Esophagus squamous epithelium (tissue), 5 donors: ENCODE data around the gene HRC. TPM values are rescaled to one million over a fixed set of nuclear protein-coding genes. Genes with fewer than 3 reads are reported as not detected.
"Not testable (repeated sequence)": the region's sequence is repeated elsewhere in the genome, so short reads cannot be mapped to it uniquely, and the experiment has no call there.

Experiments
- DNase-seq: peaks from one replicate; lab custom pipeline; 2025; lab: John Stamatoyannopoulos, UW
- H3K27ac ChIP-seq, 4 donors: fragments of 200-600 bp; sonication (generic); one replicate each; pipeline ENCODE4 v1.5.1; 2016 to 2019; ENCODE audit warnings: mild to moderate bottlenecking in 1 of 4
- H3K27me3 ChIP-seq, 4 donors: fragments of 200-600 bp; sonication (generic); 1 replicate in 3 of 4; 2 replicates in 1 of 4; pipeline versions ENCODE4 v1.5.1 to v1.6.0; 2017 to 2021; ENCODE audit warnings: antibody characterized with exemption in 1 of 4
- H3K36me3 ChIP-seq, 3 donors: fragments of 200-600 bp; sonication (generic); one replicate each; pipeline ENCODE4 v1.5.1; 2016 to 2019
- H3K4me1 ChIP-seq, 3 donors: fragments of 200-600 bp; sonication (generic); one replicate each; pipeline ENCODE4 v1.5.1; 2017 to 2019
- H3K4me3 ChIP-seq, 4 donors: fragments of 200-600 bp; sonication (generic); 1 replicate in 3 of 4; 2 replicates in 1 of 4; pipeline ENCODE4 v1.5.1; 2016 to 2019; ENCODE audit warnings: mild to moderate bottlenecking in 2 of 4, moderate library complexity in 1 of 4
- H3K9me3 ChIP-seq, 3 donors: fragments of 200-600 bp; sonication (generic); one replicate each; pipeline ENCODE4 v1.5.1; 2016 to 2019
- POLR2A ChIP-seq, 4 donors: fragments of 450-650 bp; IDR thresholded peaks; one replicate each; pipeline ENCODE4 v1.6.1; 2017; ENCODE audit warnings: antibody characterized with exemption in 4 of 4, mild to moderate bottlenecking in 4 of 4, moderate library complexity in 3 of 4
- WGBS, 2 donors: methylation state at CpG; one replicate each; pipeline ENCODE4 v1.1.5; 2018; 5-methylcytosine and 5-hydroxymethylcytosine counted together
- intact Hi-C: fragments of 100-400 bp; cut with DNase I; formaldehyde crosslinking; loops from one replicate; pipeline ENCODE4 v1.15.0; 2022
- total RNA-seq, 4 donors: library from RNA; depleted of rRNA; stranded (reverse); fragments of >200 nt; gene quantifications; one replicate each; pipeline ENCODE4 v1.1.0, GENCODE V29; 2016
- TF ChIP-seq, protein P1 (sequence below), 6 experiments: fragments of 450-650 bp in 4 of 6; fragments of 200-600 bp in 2 of 6; sonication (generic) in 2 of 6; IDR thresholded peaks; one replicate each; pipeline ENCODE4 v1.5.1; 2016 to 2019; ENCODE audit warnings: antibody characterized with exemption in 6 of 6, mild to moderate bottlenecking in 4 of 6, moderate library complexity in 4 of 6
- donor health status: DM: yes; HTN: yes; CAD: no.

HRC gene
- total RNA-seq, 4 donors from 2014 or later, result 0.13 to 1.1 (median 0.38) TPM

DNA sequence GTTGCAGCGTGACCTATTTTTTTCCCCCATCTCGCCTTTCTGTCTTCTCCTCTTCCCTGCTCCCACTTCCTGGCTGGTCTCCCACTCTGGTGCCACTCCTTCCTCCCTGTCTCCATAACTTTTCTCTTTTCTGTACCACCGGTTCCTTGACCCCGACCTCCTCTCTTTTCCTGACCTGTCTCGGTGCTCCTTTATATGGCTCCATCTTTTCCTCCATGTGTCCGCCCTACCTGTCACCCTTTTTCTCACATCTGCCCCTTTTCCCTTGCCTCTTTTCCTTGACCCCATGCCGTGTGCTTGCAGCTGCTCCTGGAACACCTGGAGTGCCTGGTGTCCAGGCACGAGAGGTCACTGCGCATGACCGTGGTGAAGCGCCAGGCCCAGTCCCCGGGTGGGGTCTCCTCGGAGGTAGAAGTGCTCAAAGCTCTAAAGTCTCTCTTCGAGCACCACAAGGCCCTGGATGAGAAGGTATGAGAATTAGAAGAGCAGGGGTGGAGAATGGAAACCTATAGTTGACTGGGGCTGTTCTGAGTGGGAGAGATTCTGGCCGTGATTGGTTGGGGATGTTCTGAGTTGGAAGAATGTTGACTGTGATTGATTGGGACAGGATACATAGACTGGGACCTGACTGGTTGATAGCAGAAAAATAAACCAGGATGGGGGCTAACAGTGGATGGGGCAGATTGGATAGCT is 26.5 kb downstream of the HRC start:
- no peaks in the 10 kb centered on the region for H3K27me3 ChIP-seq
- peak overlapping the region in 3 of 4 donors; percentile 27 to 58 (median 32) for H3K4me3 ChIP-seq
- H3K9me3 ChIP-seq, result no peaks in the 10 kb centered on the region
- WGBS, 2 donors, result 57 to 60% methylated on average over 13 to 14 of the region's 15 CpGs
- H3K4me1 ChIP-seq, result peaks cover 5 to 57% (median 22%) of the 10 kb centered on the region in 3 donors
- DNase-seq, result no peak
- H3K27ac ChIP-seq, result peak overlapping the region in 3 of 4 donors; percentile 63 to 84 (median 81)
- intact Hi-C loops, result no loop called here
- H3K36me3 ChIP-seq, result peaks cover 0 to 10% (median 0%) of the 10 kb centered on the region in 3 donors
- TF ChIP-seq, protein P1, sequence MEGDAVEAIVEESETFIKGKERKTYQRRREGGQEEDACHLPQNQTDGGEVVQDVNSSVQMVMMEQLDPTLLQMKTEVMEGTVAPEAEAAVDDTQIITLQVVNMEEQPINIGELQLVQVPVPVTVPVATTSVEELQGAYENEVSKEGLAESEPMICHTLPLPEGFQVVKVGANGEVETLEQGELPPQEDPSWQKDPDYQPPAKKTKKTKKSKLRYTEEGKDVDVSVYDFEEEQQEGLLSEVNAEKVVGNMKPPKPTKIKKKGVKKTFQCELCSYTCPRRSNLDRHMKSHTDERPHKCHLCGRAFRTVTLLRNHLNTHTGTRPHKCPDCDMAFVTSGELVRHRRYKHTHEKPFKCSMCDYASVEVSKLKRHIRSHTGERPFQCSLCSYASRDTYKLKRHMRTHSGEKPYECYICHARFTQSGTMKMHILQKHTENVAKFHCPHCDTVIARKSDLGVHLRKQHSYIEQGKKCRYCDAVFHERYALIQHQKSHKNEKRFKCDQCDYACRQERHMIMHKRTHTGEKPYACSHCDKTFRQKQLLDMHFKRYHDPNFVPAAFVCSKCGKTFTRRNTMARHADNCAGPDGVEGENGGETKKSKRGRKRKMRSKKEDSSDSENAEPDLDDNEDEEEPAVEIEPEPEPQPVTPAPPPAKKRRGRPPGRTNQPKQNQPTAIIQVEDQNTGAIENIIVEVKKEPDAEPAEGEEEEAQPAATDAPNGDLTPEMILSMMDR (IDR thresholded peaks at IDR 0.05), result no peak
- TF ChIP-seq POLR2A (IDR thresholded peaks at IDR 0.05), result no peak

- Histone ChIP-seq H3K27me3 (no peaks in the 10 kb centered on the region), H3K4me1 (peaks cover 5 to 50% (median 22%) of the 10 kb centered on the region in 3 donors), H3K9me3 (no peaks in the 10 kb centered on the region), H3K27ac (peak overlapping the region; percentile 62 to 84 (median 81)), H3K4me3 (peak overlapping the region in 3 of 4 donors; percentile 27 to 58 (median 32)), H3K36me3 (peaks cover 0 to 10% (median 0%) of the 10 kb centered on the region in 3 donors)
- intact Hi-C loops, result no loop called here
- DNase-seq, result peak; percentile 70
- TF ChIP-seq, protein P1 (IDR thresholded peaks at IDR 0.05), result peak in 4 of 6 experiments; percentile 23 to 45 (median 34)
- peak in 1 of 4 donors; percentile 38 for TF ChIP-seq POLR2A (IDR thresholded peaks at IDR 0.05)
- 12 to 17% methylated on average over 8 to 19 of the region's 63 CpGs for WGBS, 2 donors
Measured at GRCh38 chr19:49127674-49128544, 27.3 kb downstream of the HRC start.

DNA sequence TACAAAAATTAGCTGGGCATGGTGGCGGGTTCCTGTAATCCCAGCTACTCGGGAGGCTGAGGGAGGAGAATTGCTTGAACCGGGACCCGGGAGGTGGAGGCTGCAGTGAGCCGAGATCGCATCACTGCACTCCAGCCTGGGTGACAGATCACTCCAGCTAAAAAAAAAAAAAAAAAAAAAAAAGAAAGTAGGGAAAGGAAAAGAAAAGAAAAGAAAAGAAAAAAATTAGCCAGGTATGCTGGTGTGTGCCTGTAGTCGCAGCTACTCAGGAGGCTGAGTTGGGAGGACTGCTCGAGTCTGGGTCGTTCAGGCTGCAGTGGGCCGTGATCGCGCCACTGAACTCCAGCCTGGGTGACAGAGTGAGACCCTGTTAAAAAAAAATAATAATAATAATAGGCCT is 28.0 kb downstream of the HRC start:
- H3K9me3 ChIP-seq, H3K27me3 ChIP-seq, DNase-seq, intact Hi-C loops: not testable (repeated sequence)
- 96 to 97% methylated on average over 7 to 10 of the region's 12 CpGs for WGBS, 2 donors
- Histone ChIP-seq H3K4me3 (peak overlapping the region in 1 of 4 donors; percentile 32), H3K4me1 (peaks cover 5 to 45% (median 22%) of the 10 kb centered on the region in 3 donors), H3K27ac (peak overlapping the region in 2 of 4 donors; percentile 81 to 84), H3K36me3 (peaks cover 0 to 10% (median 0%) of the 10 kb centered on the region in 3 donors)

DNA sequence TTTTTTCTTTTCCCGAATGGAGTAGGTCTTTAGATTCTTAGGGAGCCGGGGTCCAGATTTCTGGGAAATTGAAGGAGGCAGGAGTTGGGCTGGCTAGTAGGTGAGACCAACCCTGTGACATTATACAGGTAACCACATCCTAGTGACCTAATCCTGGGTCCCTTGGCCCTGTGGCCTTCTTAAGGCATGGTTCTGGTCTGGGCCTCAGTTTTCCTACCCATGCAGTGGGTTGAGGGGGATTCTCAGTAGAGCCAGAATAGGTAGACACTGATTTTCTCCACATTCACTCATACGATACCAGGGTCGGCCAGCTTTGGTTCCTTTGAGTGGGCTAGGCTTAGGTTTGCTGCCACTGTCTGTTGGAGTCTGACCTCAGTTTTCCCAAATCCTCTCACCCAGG is 28.6 kb downstream of the HRC start:
- 92% methylated on average over 3 of the region's 4 CpGs; no CpG with 5 or more reads in 1 of the 2 donors for WGBS, 2 donors
- H3K27me3 ChIP-seq, result no peaks in the 10 kb centered on the region
- H3K27ac ChIP-seq, result no peak overlapping the region
- peaks cover 0 to 10% (median 0%) of the 10 kb centered on the region in 3 donors for H3K36me3 ChIP-seq
- H3K4me3 ChIP-seq, result no peak overlapping the region
- H3K9me3 ChIP-seq, result no peaks in the 10 kb centered on the region
- H3K4me1 ChIP-seq, result peaks cover 5 to 45% (median 22%) of the 10 kb centered on the region in 3 donors
- DNase-seq, result no peak
- intact Hi-C loops, result no loop called here
- TF ChIP-seq, protein P1 (IDR thresholded peaks at IDR 0.05), result no peak
- no peak for TF ChIP-seq POLR2A (IDR thresholded peaks at IDR 0.05)

DNA sequence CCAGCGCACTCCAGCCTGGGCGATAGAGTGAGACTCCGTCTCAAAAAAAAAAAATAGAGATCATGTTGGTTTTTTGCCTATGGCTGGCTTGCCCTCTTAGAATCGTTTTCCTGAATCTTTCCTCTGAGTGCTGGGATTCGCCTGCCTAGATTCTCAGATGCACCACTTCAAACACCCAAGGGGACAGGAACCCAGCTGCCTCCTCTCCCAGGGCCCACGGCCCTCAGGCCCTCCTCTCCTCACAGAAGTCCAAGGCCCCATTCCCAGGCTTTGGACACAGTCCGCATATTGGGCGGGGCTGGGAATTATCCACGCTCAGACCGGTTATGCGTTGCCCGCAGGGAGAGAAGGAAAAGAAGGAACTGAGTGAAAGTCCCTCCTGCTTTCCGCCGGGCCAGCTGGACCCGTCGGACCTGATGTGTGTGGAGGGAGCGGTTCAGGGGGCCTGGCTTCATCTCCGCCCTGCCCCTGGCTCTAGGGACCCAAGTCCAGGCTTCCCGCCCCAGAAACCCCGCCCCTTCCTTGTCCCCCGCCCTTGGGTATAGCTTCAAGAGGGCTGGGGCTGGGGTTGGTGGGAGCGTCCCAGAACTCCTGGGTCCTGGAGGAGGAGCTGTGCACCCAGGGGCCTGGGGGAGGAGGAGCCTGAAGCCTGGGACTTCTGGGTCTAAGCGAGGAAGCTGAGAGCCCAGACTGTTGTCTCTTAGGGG is 30.0 kb downstream of the HRC start:
- intact Hi-C loops, result no loop called here
- Histone ChIP-seq H3K9me3 (no peaks in the 10 kb centered on the region), H3K36me3 (peaks cover 0 to 6% (median 0%) of the 10 kb centered on the region in 3 donors), H3K4me3 (peak overlapping the region in 3 of 4 donors; percentile 12 to 15 (median 13)), H3K27me3 (peaks cover 0 to 2% (median 0%) of the 10 kb centered on the region in 4 donors), H3K27ac (peak overlapping the region in 3 of 4 donors; percentile 72 to 83 (median 80)), H3K4me1 (peaks cover 7 to 56% (median 24%) of the 10 kb centered on the region in 3 donors)
- TF ChIP-seq, protein P1 (IDR thresholded peaks at IDR 0.05), result no peak
- no peak for TF ChIP-seq POLR2A (IDR thresholded peaks at IDR 0.05)
- no peak for DNase-seq
- 54 to 56% methylated on average over 6 to 16 of the region's 23 CpGs for WGBS, 2 donors

DNA sequence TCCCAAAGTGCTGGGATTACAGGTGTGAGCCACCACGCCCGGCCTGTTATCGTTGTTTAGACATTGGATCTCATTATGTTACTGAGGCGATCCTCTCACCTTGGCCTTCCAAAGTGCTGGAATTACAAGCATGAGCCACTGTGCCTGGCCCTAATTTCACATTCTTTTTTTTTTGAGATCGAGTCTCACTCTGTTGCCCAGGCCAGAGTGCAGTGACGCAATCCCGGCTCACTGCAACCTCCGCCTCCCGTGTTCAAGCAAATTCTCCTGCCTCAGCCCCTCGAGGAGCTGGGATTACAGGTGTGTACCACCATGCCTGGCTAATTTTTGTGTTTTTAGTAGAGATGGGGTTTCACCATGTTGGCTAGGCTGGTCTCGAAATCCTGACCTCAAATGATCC is 31.9 kb downstream of the HRC start:
- H3K4me1 ChIP-seq, result peaks cover 18 to 62% (median 29%) of the 10 kb centered on the region in 3 donors
- intact Hi-C loops, H3K9me3 ChIP-seq, H3K36me3 ChIP-seq, H3K4me3 ChIP-seq, DNase-seq, H3K27me3 ChIP-seq, H3K27ac ChIP-seq: not testable (repeated sequence)
- WGBS, 2 donors, result 90 to 94% methylated on average over 11 of the region's 11 CpGs

DNA sequence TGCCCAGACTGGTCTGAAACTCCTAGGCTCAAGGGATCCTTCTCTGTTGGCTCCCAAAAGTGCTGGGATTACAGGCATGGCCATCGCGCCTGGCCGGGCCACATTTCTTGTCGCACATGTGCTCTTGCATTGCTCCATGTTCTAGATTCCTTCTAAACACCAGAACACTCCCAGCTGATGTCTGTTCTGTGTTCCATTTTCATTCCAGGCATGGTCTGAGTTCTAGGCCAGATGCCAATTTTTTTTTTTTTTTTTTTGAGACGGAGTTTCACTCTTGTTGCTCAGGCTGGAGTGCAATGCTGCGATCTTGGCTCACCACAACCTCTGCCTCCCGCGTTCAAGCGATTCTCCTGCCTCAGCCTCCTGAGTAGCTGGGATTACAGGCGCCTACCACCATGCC is 33.4 kb downstream of the HRC start:
- H3K27ac ChIP-seq, H3K4me3 ChIP-seq, H3K27me3 ChIP-seq, H3K36me3 ChIP-seq, intact Hi-C loops, DNase-seq, H3K9me3 ChIP-seq: not testable (repeated sequence)
- WGBS, 2 donors, result 80% methylated on average over 10 of the region's 10 CpGs
- peaks cover 20 to 66% (median 32%) of the 10 kb centered on the region in 3 donors for H3K4me1 ChIP-seq
